GM21528 (cell line): Measurements from ENCODE around the gene RCSD1.
"Not testable (repeated sequence)": the region's sequence is repeated elsewhere in the genome, so short reads cannot be mapped to it uniquely, and the experiment has no call there.

Source experiments
- ATAC-seq: cut with Tn5 transposase; IDR thresholded peaks from one replicate; pipeline ENCODE4 v1.9.1; 2021; ENCODE audit warnings: mild to moderate bottlenecking, moderate library complexity; ENCODE audit not compliant: unreplicated experiment, low FRiP score

The RCSD1 gene

GRCh38 chr1:167629681-167630567 is at the start of gene RCSD1:
RCSD1 (plus strand) TSS chr1:167630232; CDS start chr1:167630424, 192 bp downstream.
- ATAC-seq, result no peak

- ATAC-seq, result no peak
Observed at GRCh38 chr1:167582064-167582463, 48.0 kb upstream of the RCSD1 start.

- no peak for ATAC-seq
Observed at GRCh38 chr1:167582722-167583121, 47.3 kb upstream of the RCSD1 start.

GRCh38 chr1:167584581-167584980 is 45.5 kb upstream of the RCSD1 start:
- no peak for ATAC-seq

GRCh38 chr1:167587342-167587741 is 42.7 kb upstream of the RCSD1 start:
- no peak for ATAC-seq

- ATAC-seq, result no peak
Observed at GRCh38 chr1:167587872-167588271, 42.2 kb upstream of the RCSD1 start.

GRCh38 chr1:167588361-167588760 is 41.7 kb upstream of the RCSD1 start:
- ATAC-seq, result no peak

GRCh38 chr1:167592475-167592874 is 37.6 kb upstream of the RCSD1 start:
- no peak for ATAC-seq

GRCh38 chr1:167593860-167594259 is 36.2 kb upstream of the RCSD1 start:
- ATAC-seq, result no peak

- ATAC-seq, result no peak
Observed at GRCh38 chr1:167594822-167595221, 35.2 kb upstream of the RCSD1 start.

GRCh38 chr1:167599957-167600581 is 30.0 kb upstream of the RCSD1 start:
- ATAC-seq, result peak; percentile 76

- ATAC-seq, result no peak
Observed at GRCh38 chr1:167601442-167602383, 28.3 kb upstream of the RCSD1 start.

- no peak for ATAC-seq
Observed at GRCh38 chr1:167602840-167603239, 27.2 kb upstream of the RCSD1 start.

GRCh38 chr1:167605576-167605975 is 24.5 kb upstream of the RCSD1 start:
- ATAC-seq, result no peak

- no peak for ATAC-seq
Observed at GRCh38 chr1:167611983-167612382, 18.0 kb upstream of the RCSD1 start.

GRCh38 chr1:167612587-167613385 is 17.2 kb upstream of the RCSD1 start:
- ATAC-seq, result no peak

- ATAC-seq, result not testable (repeated sequence)
Observed at GRCh38 chr1:167613984-167614383, 16.0 kb upstream of the RCSD1 start.

- no peak for ATAC-seq
Observed at GRCh38 chr1:167614851-167615250, 15.2 kb upstream of the RCSD1 start.

- ATAC-seq, result no peak
Observed at GRCh38 chr1:167616521-167616920, 13.5 kb upstream of the RCSD1 start.
